HTR-8/SVneo (cell line): ENCODE results near the gene ABLIM3.

ENCODE experiments used
- DNase-seq: peaks from one replicate; pipeline ENCODE4 v3.0.0; 2011; ENCODE audit warnings: low spot score, mixed read lengths; ENCODE audit not compliant: insufficient read length
- FAIRE-seq: peaks from 2 replicates; lab custom pipeline; 2011; peaks lifted over from hg19 to GRCh38; lab: Jason Lieb, UNC

Gene ABLIM3

DNA sequence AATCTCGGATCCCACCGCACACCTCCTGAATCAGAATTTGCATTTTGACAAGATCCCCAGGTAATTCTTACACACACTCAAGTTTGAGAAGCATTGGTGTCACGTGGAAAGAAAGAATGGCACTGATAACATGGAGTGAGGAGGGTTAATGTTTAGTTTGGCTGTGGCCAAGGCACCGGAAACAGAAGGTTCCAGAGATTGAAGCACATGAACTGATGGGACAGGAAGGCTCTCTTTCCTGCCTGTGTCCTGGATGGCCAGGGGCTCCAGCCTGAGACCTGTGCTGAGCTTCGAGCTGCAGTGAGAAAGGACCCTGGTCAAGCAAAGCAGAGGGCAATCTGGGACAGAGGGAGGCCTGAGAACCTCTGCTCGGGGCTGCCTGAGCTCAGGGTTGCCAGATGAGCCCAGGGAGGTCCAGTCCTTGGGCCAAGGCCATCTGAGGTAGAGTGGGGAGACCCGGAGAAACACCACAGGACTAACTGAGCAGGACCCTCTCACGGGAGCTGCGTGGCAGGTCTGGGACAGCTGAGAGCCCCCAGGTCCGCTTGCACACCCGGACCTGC is 157.6 kb downstream of the ABLIM3 start:
- DNase-seq = no peak
- no peak for FAIRE-seq

DNA sequence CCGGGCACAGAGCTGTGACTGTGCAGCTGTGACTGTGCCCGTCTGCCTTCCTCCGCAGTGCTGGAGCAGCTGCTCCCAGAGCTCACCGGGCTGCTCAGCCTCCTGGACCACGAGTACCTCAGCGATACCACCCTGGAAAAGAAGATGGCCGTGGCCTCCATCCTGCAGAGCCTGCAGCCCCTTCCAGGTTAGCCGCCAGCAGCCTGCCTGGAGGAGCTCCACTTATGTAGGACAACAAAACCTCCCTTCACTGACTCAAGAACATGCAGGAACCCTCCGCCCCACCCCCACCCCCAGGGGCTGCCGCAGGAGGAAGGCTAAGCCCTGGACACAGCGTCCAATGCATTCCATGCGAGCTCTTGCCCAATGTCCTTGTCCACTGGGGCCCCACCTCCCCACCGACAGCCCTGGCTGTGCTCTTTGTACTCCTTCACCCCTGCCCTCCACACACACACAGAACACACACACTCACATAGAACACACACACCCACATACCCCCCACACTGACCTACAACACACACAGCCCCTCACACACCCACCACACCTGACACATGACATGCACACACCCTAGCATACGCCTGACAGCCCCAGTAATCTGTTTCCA is 158.3 kb downstream of the ABLIM3 start:
- FAIRE-seq (no peak), DNase-seq (no peak)

DNA sequence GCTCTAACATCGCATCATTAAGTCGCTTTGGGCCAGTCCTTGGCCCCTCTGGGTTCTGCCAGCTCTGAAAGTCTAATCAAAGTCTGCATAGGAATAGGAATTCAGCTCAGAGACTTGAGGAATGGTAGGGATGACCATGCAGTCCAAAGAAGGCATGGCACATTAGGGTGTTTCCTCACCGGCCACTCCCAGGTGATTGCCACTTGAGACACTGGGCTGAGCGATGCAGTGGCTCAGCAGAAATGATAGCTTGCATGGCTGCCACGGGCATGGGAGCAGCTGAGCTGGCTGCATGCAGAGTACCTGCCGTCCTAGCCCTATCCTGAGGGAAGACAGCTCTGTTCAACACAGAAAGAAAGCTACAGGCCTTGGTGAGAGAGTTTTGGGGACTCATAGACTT is 159.1 kb downstream of the ABLIM3 start:
- FAIRE-seq (no peak), DNase-seq (no peak)

DNA sequence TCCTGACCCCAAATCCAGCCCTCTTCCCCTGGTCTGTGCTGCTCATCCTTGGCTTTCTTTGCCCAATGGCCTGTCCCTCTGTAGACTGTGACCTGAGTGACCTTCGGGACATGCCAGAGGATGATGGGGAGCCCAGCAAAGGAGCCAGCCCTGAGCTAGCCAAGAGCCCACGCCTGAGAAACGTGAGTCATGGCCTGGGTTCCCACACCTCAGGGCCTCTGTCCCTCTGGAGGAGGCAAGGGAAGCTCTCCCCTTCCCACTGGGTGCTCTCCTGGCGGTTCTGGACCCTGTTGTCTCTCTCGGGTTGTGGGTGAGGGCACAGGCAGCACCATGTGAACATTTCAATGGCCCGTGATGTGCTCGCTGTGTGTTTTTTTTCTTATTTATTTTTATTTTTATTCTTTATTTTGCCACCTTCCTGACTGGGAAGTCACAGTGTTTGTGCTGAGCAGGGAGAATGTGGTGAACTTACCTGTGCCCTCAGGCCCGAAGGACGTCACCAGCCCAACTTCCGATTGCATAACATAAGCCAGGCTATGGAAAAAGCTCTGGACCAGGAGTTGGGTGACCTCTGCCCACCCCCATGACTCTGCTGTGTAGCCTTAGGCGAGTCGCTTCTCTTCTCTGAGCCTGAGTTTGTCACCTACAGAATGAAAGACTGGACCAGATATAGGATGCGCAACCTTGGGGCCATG is 159.9 kb downstream of the ABLIM3 start:
- DNase-seq (no peak), FAIRE-seq (no peak)

DNA sequence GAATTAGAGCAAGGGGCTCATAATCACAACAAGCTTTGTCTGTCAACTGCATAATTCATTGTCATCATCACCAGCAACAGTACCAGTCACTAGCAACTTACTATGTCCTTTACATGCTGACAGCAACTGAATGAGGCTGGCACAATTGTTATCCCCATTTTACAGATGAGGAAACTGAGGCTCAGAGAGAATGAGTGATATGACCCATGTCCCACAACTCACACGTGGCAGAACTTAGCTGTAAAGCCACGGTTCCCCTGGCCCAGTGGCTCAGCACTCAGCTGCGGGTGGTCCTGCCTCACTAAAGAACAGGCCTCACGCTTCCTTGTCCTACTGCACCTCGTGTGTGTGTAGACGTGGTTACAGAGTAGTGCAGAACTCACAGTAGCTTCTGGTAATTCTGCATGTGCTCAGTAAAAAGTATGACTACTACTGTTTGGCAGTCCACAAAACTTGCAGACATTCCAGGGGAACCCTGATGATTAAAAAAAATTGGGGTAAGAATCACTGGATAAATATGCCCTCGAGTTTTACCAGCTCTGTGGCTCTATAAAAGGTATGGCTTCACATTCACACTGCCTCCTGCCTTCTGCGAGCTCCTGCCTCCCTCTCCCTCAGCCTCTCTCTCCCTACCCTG is 160.6 kb downstream of the ABLIM3 start:
- no peak for FAIRE-seq

DNA sequence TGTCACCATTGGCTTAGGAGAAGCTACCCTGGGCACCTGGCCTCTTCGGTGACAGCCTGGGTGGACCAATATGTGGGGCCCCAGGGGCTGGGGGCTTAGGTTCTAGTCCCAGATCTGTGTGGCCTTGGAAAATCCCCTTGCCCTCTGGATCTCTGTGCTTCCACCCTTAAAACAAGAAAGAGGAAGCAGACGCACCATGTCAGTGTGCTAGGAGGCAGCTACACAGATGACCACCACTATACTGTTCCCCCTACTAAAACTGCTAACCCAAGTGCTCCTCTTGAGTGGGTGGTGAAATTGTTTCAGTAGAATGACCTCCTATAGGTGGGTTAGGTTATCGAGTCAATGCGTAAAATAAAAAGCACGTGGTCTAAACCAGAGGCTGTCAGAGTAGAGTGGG is 161.3 kb downstream of the ABLIM3 start:
- DNase-seq (no peak), FAIRE-seq (no peak)

More for the DNA sequence above, 160.6 kb downstream of the ABLIM3 start:
- no peak for DNase-seq

DNA sequence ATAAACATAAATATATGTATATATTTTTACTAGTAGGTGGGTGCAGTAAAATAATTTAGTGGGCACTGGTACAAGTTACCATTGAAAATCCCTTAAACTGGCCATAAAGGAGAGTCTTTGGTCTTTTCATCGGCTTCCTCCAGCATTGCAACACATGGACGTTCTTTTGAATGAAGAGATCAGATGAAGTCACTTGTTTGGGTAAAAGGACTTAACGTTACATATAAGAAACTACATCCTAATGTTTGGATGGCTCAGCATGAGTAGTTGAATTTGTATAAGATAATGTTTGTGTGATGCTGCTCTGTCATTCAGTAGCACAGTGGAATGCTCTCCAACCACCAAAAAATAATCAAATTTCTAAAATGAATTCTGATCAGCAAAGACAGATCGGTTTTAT is 161.9 kb downstream of the ABLIM3 start:
- FAIRE-seq (no peak), DNase-seq (no peak)

DNA sequence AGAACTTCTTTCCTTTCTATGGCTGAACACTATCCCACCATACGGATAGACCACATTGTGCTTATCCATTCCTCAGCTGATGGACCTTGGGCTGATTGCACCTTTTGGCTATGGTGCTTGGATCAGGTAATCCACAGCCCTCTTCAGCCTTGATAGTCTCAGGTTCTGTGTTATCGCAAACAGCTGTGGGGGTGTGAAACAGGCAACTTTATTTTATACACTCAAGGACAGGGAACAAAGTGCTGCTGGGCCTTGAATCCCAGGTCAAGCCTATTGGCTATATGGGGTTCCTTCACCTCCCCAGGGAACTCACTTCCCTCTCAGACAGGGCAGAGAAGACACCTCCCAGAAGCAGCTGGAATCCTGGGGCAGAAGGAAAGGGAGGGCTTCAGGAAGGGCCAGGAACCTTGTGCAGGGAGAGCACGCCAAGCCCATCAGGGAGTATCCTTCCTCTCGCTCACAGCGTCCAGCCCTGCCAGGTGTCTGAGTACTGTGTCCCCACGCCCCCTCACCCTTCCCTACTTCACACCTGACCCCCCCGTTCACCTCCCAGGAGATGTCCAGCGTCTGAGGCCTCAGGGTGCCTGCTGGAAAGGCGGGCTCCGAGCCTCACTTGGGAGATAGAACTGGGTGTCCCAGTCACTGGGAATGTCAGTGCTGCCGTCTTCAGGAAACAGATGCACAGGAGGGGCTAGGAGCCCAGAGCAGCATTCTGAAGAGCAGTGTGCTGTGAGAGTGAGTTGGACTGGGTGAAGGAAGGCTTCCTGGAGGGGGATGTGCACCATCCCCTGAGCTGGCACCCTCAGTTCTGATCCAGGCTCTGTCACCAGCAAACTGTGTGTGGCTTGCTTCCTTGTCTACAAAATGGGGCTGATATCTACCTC is 163.1 kb downstream of the ABLIM3 start:
- FAIRE-seq = no peak
- DNase-seq = no peak

DNA sequence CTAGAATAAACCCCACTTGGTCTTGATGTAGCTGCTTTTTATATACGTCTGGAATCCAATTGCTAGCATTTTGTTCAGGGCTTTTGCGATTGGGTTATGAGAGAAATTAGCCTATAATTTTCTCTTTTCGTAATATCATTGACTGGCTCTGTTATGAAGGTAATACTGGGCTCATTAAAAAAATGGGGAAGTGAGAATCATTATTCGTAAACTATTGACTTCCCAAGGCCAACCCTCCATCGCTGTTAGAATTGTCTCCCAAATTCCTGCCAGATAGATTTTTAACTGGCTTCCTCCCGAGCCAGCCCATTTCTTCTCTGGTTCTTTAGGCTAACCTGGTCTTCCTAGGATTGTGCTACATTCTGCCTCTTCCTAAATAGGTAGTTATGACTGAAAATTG is 168.1 kb downstream of the ABLIM3 start:
- FAIRE-seq (no peak), DNase-seq (no peak)
